Mesenchymal stem cell (in vitro differentiated cells and primary cell): Measurements from ENCODE around the gene ARGLU1.

Experiments used
- DNase-seq: peaks from one replicate; pipeline ENCODE4 v3.0.0-alpha.2; 2013
- H2AFZ ChIP-seq: one replicate; pipeline ENCODE4 v1.6.1; 2013; ENCODE audit warnings: low read depth, mild to moderate bottlenecking, control low read depth, inconsistent platforms, low read length, moderate library complexity
- H2AK5ac ChIP-seq: 2 replicates; pipeline ENCODE4 v1.6.1; 2013; ENCODE audit warnings: low read length, moderate library complexity, mild to moderate bottlenecking, inconsistent platforms; ENCODE audit not compliant: severe bottlenecking
- H2BK120ac ChIP-seq: one replicate; pipeline ENCODE4 v1.6.1; 2013; ENCODE audit warnings: low read depth, mild to moderate bottlenecking, inconsistent platforms, low read length, moderate library complexity
- H2BK12ac ChIP-seq, 2 experiments: one replicate each; pipeline ENCODE4 v1.6.1; 2013; ENCODE audit warnings: inconsistent platforms in 2 of 2, low read length in 2 of 2, mild to moderate bottlenecking in 2 of 2, moderate library complexity in 2 of 2, control low read depth in 1 of 2
- H2BK15ac ChIP-seq: one replicate; pipeline ENCODE4 v1.6.1; 2013; ENCODE audit warnings: mild to moderate bottlenecking, low read depth, inconsistent platforms; ENCODE audit not compliant: poor library complexity, severe bottlenecking
- H2BK5ac ChIP-seq: 2 replicates; pipeline ENCODE4 v1.6.1; 2013; ENCODE audit warnings: low read depth, mild to moderate bottlenecking, low read length, control low read depth, inconsistent platforms; ENCODE audit not compliant: poor library complexity, severe bottlenecking
- H3K14ac ChIP-seq, 2 experiments: one replicate each; pipeline ENCODE4 v1.6.1; 2013; ENCODE audit warnings: inconsistent platforms in 2 of 2, low read length in 2 of 2, control low read depth in 1 of 2, mild to moderate bottlenecking in 1 of 2, moderate library complexity in 1 of 2
- H3K18ac ChIP-seq, 2 experiments: one replicate each; pipeline ENCODE4 v1.6.1; 2013; ENCODE audit warnings: inconsistent platforms in 2 of 2, low read length in 2 of 2, control low read depth in 1 of 2, low read depth in 1 of 2, mild to moderate bottlenecking in 1 of 2
- H3K23ac ChIP-seq, 2 experiments: one replicate each; pipeline ENCODE4 v1.6.1; 2013; ENCODE audit warnings: inconsistent platforms in 2 of 2, low read length in 2 of 2, mild to moderate bottlenecking in 2 of 2, moderate library complexity in 2 of 2, control low read depth in 1 of 2
- H3K27ac ChIP-seq: 2 replicates; pipeline ENCODE4 v1.5.1; 2013; ENCODE audit warnings: mild to moderate bottlenecking, moderate library complexity, low read length, control low read depth, inconsistent platforms; ENCODE audit not compliant: poor library complexity, severe bottlenecking
- H3K27me3 ChIP-seq, 2 experiments: 2 replicates each; pipeline versions ENCODE4 v1.6.1 to v1.7.0; 2013; ENCODE audit warnings: low read length in 2 of 2, mild to moderate bottlenecking in 2 of 2, moderate library complexity in 2 of 2, control low read depth in 1 of 2, inconsistent platforms in 1 of 2; ENCODE audit not compliant: control insufficient read depth in 1 of 2, insufficient read depth in 1 of 2
- H3K36me3 ChIP-seq, 2 experiments: 2 replicates each; pipeline versions ENCODE4 v1.6.1 to v1.7.0; 2013; ENCODE audit warnings: low read length in 2 of 2, control low read depth in 1 of 2, inconsistent platforms in 1 of 2, low read depth in 1 of 2, mild to moderate bottlenecking in 1 of 2; ENCODE audit not compliant: insufficient read depth in 2 of 2, control insufficient read depth in 1 of 2
- H3K4ac ChIP-seq, 2 experiments: one replicate each; pipeline ENCODE4 v1.6.1; 2013; ENCODE audit warnings: inconsistent platforms in 2 of 2, low read length in 2 of 2, mild to moderate bottlenecking in 2 of 2, moderate library complexity in 2 of 2, control low read depth in 1 of 2, low read depth in 1 of 2
- H3K4me1 ChIP-seq: 2 replicates; pipeline ENCODE4 v1.6.1; 2013; ENCODE audit warnings: low read depth, low read length, control low read depth; ENCODE audit not compliant: control insufficient read depth, insufficient read depth
- H3K4me2 ChIP-seq: 2 replicates; pipeline ENCODE4 v1.6.1; 2013; ENCODE audit warnings: low read length, mild to moderate bottlenecking, inconsistent platforms; ENCODE audit not compliant: poor library complexity, severe bottlenecking
- H3K4me3 ChIP-seq, 2 experiments: 2 replicates each; pipeline versions ENCODE4 v1.5.1 to v1.7.0; 2013; ENCODE audit warnings: low read length in 2 of 2, mild to moderate bottlenecking in 2 of 2, control low read depth in 1 of 2, low read depth in 1 of 2; ENCODE audit not compliant: insufficient read depth in 1 of 2
- H3K79me1 ChIP-seq: replicated peaks from 2 replicates; pipeline ENCODE4 v1.6.1; 2013; ENCODE audit warnings: mild to moderate bottlenecking, control low read depth, low read length, inconsistent platforms; ENCODE audit not compliant: poor library complexity, severe bottlenecking
- H3K9ac ChIP-seq: 2 replicates; pipeline ENCODE4 v1.7.0; 2013; ENCODE audit warnings: mild to moderate bottlenecking, low read length, moderate library complexity
- H3K9me3 ChIP-seq: 2 replicates; pipeline ENCODE4 v1.7.0; 2013; ENCODE audit warnings: mild to moderate bottlenecking, low read length; ENCODE audit not compliant: control insufficient read depth
- H4K8ac ChIP-seq: one replicate; pipeline ENCODE4 v1.6.1; 2013; ENCODE audit warnings: inconsistent platforms, mild to moderate bottlenecking, low read length, moderate library complexity
- H4K91ac ChIP-seq: one replicate; pipeline ENCODE4 v1.6.1; 2013; ENCODE audit warnings: mild to moderate bottlenecking, low read length, inconsistent platforms
- WGBS: methylation state at CpG from one replicate; pipeline ENCODE4 v1.1.7; 2013; ENCODE audit warnings: mixed read lengths; 5-methylcytosine and 5-hydroxymethylcytosine counted together

ARGLU1 gene

DNA sequence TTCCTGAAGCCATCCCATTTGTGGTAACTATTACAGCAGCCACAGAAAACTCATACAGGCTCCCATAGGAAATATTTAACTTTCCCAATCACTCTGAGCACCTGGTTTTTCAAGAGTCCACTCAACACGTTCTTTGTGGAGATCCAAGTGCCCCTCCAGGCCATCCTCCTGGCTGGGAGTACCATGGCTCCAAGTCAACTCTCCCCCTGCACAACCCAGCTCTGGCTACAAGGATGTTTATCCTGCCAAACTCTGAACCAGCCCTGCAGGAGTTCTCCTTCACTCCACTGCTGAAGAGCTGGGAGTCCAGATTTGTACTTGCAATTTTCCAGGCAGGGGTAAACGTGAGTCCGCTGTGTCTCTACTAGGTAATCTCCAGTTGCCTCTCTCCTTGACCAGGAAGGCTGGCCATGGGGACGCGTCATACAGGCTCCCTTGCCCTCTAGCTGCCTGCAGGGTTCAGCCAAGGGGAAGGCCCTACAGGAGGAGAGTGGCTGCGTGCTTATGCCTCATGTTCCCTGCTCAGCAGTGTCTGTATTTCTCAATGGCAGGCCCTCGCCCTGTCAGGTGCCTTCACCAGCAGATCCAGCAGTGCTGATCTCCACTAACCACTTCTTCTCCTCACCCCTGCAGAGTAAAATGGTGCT is 29.9 kb upstream of the ARGLU1 start:
- H3K4me3 ChIP-seq: no peak overlapping the region
- DNase-seq: no peak
- H3K14ac ChIP-seq: no peak overlapping the region
- no peak overlapping the region for H2BK120ac ChIP-seq
- no peaks in the 10 kb centered on the region for H3K27me3 ChIP-seq
- H4K91ac ChIP-seq: no peak overlapping the region
- H2BK5ac ChIP-seq: no peak overlapping the region
- no peak overlapping the region for H2AK5ac ChIP-seq
- H3K9me3 ChIP-seq: no peaks in the 10 kb centered on the region
- no peak overlapping the region for H3K4ac ChIP-seq
- no peak overlapping the region for H2AFZ ChIP-seq
- no peak overlapping the region for H3K4me2 ChIP-seq
- H3K36me3 ChIP-seq: no peaks in the 10 kb centered on the region
- H3K79me1 ChIP-seq: no peaks in the 10 kb centered on the region
- no peak overlapping the region for H2BK15ac ChIP-seq
- H3K9ac ChIP-seq: no peak overlapping the region
- H4K8ac ChIP-seq: peak overlapping the region; percentile 14
- peaks cover 9% of the 10 kb centered on the region for H3K4me1 ChIP-seq
- no peak overlapping the region for H3K18ac ChIP-seq
- no peak overlapping the region for H3K23ac ChIP-seq
- 89% methylated on average over 7 of the region's 7 CpGs for WGBS
- H3K27ac ChIP-seq: no peak overlapping the region
- H2BK12ac ChIP-seq: no peak overlapping the region

DNA sequence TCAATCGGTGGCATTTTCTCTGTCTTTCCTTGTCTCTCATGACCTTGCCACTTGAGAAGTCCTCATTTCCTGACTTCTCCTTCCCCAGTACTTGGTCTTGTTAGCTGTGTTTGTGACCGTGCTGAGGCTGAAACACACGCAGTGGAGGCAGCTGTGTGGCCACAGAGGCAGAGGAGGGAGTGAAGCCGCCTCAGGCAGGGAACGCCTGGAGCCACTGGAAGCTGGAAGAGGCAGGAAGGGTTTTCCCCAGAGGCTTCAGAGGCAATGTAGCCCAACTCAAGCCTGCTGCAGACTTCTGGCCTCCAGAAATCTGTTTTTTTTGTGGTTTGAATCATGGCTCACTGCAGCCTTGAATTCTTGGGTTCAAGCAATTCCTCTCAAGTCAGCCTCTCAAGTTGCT is 29.2 kb upstream of the ARGLU1 start:
- Histone ChIP-seq H3K79me1 (no peaks in the 10 kb centered on the region), H3K14ac (no peak overlapping the region), H3K4ac (no peak overlapping the region), H3K36me3 (no peaks in the 10 kb centered on the region), H2AFZ (no peak overlapping the region), H2BK12ac (no peak overlapping the region), H4K91ac (no peak overlapping the region), H3K23ac (no peak overlapping the region), H3K4me2 (no peak overlapping the region), H3K4me1 (peaks cover 9% of the 10 kb centered on the region), H4K8ac (no peak overlapping the region), H3K9me3 (no peaks in the 10 kb centered on the region), H2BK5ac (no peak overlapping the region), H3K18ac (no peak overlapping the region), H3K9ac (peak overlapping the region; percentile 73), H2BK120ac (no peak overlapping the region), H3K27ac (no peak overlapping the region), H3K4me3 (peak overlapping the region in 1 of 2 experiments; percentile 25), H2AK5ac (no peak overlapping the region), H2BK15ac (no peak overlapping the region), H3K27me3 (no peaks in the 10 kb centered on the region)
- DNase-seq: no peak
- 89% methylated on average over 5 of the region's 5 CpGs for WGBS

DNA sequence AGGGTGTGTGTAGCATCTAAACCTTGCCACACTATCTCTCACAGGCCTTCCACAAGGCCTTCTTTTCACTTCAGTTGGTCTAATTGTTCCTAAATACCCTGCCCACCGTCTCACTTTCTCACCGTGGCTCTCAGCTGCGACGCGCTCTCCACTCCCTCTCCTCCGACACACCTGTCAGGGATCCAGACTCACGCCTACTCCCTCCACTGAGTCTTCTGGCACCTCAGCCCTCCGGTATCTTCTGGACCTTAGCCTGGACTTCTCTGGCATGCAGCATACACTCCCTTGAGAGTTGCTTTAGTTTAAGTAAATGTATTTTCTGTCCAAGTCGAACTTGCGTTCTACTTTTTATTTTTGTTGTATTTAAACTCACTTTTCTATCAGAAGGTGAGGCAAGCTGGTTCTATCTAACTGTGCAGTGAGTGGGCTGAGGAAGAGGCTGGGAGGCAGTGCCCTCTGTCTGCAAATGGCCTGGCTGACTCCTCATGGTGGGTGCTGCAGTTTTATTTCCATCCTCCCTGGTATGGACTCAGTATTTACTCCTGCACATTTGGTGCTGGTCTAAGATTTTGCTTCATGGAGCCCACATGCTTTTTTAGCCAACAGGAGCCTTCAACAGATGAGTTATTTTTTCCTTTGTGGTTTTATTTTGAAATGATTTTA is 28.5 kb upstream of the ARGLU1 start:
- Histone ChIP-seq H4K8ac (no peak overlapping the region), H2AFZ (no peak overlapping the region), H3K18ac (no peak overlapping the region), H3K14ac (peak overlapping the region in 1 of 2 experiments; percentile 35), H3K27ac (no peak overlapping the region), H2BK5ac (no peak overlapping the region), H2AK5ac (no peak overlapping the region), H3K9ac (peak overlapping the region; percentile 73), H3K23ac (no peak overlapping the region), H3K4me3 (peak overlapping the region in 1 of 2 experiments; percentile 25), H3K27me3 (no peaks in the 10 kb centered on the region), H3K4me2 (no peak overlapping the region), H2BK120ac (no peak overlapping the region), H2BK12ac (no peak overlapping the region), H2BK15ac (no peak overlapping the region), H3K4ac (no peak overlapping the region), H3K79me1 (no peaks in the 10 kb centered on the region), H3K9me3 (no peaks in the 10 kb centered on the region), H4K91ac (peak overlapping the region; percentile 72), H3K36me3 (no peaks in the 10 kb centered on the region), H3K4me1 (peaks cover 7% of the 10 kb centered on the region)
- no peak for DNase-seq
- 93% methylated on average over 9 of the region's 10 CpGs for WGBS

DNA sequence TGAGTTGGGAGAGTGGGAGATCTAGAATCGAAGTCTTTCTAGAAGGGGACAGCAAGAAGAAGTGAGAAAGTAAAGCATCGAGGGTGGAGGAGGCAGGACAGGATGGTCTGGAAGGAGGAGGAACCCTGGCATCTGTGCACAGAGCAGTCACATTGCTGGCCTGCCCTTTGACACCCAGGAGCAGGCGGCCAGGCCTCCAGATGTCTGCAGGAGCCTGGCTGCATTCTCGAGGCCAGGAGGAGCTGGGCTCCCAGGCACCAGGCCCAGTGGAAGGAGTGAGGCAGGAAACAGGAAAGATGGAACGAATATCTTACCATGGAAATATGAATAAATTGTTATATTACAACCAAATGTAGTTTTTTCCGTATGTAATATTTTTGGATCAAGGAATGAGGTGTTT is 27.7 kb upstream of the ARGLU1 start:
- H3K9ac ChIP-seq: no peak overlapping the region
- H3K18ac ChIP-seq: no peak overlapping the region
- H4K91ac ChIP-seq: no peak overlapping the region
- H2AFZ ChIP-seq: no peak overlapping the region
- H2BK5ac ChIP-seq: no peak overlapping the region
- 62% methylated on average over 6 of the region's 6 CpGs for WGBS
- H3K4me3 ChIP-seq: peak overlapping the region in 1 of 2 experiments; percentile 25
- H2AK5ac ChIP-seq: no peak overlapping the region
- no peaks in the 10 kb centered on the region for H3K79me1 ChIP-seq
- no peak overlapping the region for H4K8ac ChIP-seq
- no peak for DNase-seq
- H3K36me3 ChIP-seq: no peaks in the 10 kb centered on the region
- H2BK15ac ChIP-seq: no peak overlapping the region
- no peaks in the 10 kb centered on the region for H3K27me3 ChIP-seq
- no peak overlapping the region for H3K4me2 ChIP-seq
- no peak overlapping the region for H3K14ac ChIP-seq
- peaks cover 5% of the 10 kb centered on the region for H3K4me1 ChIP-seq
- H3K4ac ChIP-seq: no peak overlapping the region
- no peak overlapping the region for H2BK12ac ChIP-seq
- H3K23ac ChIP-seq: no peak overlapping the region
- no peaks in the 10 kb centered on the region for H3K9me3 ChIP-seq
- no peak overlapping the region for H2BK120ac ChIP-seq
- H3K27ac ChIP-seq: no peak overlapping the region
